ENCODE data around the gene ZDHHC7.
"Not testable (repeated sequence)": the region's sequence is repeated elsewhere in the genome, so short reads cannot be mapped to it uniquely, and the experiment has no call there.

ZDHHC7 gene

DNA sequence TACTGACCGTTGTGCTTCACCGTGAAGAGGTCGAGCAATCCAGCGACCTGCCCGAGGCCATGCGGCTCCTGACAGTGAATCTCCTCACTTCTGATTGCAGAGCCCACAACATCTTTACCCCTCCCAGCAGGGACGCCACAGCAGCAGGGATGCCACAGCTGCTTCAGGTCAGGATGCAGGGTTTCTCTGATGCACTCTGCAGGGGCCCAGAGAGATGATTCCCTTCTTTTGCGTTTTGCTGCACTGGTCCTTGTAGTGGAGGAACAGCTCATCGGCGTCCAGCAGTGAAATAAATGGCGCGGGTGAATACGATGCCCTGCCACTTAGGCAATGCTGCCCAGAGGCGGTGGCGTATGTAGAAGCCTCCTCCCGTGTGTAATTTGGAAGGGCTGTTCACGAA is 21.8 kb upstream of the ZDHHC7 start:
- peaks cover 14% of the 10 kb centered on the region for H3K36me3 Mint-ChIP-seq (ENCODE audit: low read depth)
- H3K4me3 Mint-ChIP-seq: no peak overlapping the region
- H3K4me1 Mint-ChIP-seq (ENCODE audit: low read depth): peaks cover 42% of the 10 kb centered on the region
- H3K27me3 Mint-ChIP-seq: no peaks in the 10 kb centered on the region
- H3K27ac Mint-ChIP-seq: no peak overlapping the region
- H3K9me3 Mint-ChIP-seq: no peaks in the 10 kb centered on the region

DNA sequence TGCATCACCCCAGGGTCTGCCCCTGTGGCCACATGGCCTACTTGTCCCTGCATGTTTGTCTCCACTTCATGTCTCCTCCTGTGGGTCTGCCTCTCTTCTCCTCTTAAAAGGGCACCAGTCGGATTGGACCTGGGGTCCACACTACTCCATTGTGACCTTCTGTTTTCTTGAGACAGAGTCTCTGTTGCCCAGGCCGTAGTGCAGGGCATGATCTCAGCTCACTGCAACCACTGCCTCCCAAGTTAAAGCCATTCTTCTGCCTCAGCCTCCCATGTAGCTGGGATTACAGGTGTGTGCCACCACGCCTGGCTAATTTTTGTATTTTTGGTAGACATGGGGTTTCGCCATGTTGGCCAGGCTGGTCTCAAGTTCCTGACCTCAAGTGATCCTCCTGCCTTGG is 20.9 kb upstream of the ZDHHC7 start:
- not testable (repeated sequence) for H3K9me3 Mint-ChIP-seq, H3K27me3 Mint-ChIP-seq, H3K27ac Mint-ChIP-seq, H3K4me3 Mint-ChIP-seq
- H3K36me3 Mint-ChIP-seq (ENCODE audit: low read depth): peaks cover 12% of the 10 kb centered on the region
- H3K4me1 Mint-ChIP-seq (ENCODE audit: low read depth): peaks cover 44% of the 10 kb centered on the region

DNA sequence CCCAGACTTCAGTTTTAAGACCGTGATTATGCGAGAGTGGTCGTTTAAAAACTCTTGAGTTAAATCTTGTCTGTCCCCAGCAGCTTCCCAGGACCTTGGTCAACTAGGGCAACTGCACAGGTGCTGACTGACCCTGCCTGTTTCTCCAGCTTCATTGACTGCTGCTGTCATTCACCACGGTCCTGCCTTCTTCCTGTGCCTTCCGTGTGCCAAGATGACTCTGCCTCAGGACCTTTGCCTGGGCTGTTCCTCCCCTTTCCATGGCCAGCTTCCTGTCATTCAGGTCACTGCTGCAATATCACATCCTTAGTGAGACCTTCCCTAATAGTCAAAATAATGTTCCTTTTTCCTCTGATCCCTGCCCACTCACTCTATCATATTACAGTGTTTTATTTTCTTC is 20.1 kb upstream of the ZDHHC7 start:
- H3K27ac Mint-ChIP-seq: peak overlapping the region; percentile 9
- peaks cover 9% of the 10 kb centered on the region for H3K36me3 Mint-ChIP-seq (ENCODE audit: low read depth)
- H3K4me3 Mint-ChIP-seq: no peak overlapping the region
- H3K27me3 Mint-ChIP-seq: no peaks in the 10 kb centered on the region
- no peaks in the 10 kb centered on the region for H3K9me3 Mint-ChIP-seq
- H3K4me1 Mint-ChIP-seq (ENCODE audit: low read depth): peaks cover 44% of the 10 kb centered on the region

DNA sequence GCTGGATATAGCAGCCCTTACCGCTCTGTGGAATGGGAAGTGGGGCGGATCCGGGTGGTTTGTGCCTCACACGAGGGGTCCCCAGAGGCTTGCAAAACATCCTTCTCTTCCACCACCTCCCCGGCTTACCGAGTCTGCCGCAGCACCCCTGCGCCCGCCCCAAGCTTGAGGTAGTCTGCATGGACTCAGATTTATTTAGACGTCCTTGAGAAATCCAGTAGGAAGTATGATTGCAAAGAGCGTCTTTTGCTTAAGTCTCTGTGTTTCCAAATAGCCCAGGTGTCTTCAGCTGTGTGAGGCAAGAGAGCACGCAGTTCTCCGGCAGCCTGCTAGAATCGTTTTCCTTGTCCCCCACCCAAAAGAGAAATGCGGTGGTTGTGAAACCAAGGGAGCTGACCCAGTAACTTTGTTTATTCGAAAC is 18.7 kb upstream of the ZDHHC7 start:
- H3K4me3 Mint-ChIP-seq: no peak overlapping the region
- peaks cover 4% of the 10 kb centered on the region for H3K36me3 Mint-ChIP-seq (ENCODE audit: low read depth)
- H3K4me1 Mint-ChIP-seq (ENCODE audit: low read depth): peaks cover 47% of the 10 kb centered on the region
- no peaks in the 10 kb centered on the region for H3K27me3 Mint-ChIP-seq
- no peaks in the 10 kb centered on the region for H3K9me3 Mint-ChIP-seq
- H3K27ac Mint-ChIP-seq: no peak overlapping the region

DNA sequence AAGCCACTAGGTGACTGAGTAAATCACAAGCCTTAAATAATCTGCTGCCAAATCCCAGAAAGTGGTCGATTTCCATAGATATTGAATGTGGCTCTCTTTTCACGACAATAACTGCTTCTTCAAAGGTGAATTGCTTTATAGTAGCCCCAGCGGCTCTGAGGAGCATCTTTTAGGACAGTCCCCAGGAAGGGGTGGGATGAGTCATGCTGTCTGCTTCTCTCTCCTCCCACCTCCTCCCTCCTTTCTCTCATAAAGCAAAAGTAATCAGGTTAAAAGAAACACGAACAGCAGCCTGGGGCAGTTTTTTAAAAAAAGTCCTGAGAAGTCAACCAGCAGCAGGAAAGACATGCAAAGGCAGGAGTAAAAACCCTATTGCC is 18.1 kb upstream of the ZDHHC7 start:
- Mint-ChIP-seq H3K4me1 (ENCODE audit: low read depth) (peaks cover 47% of the 10 kb centered on the region), H3K27ac (peak overlapping the region; percentile 94), H3K4me3 (peak overlapping the region; percentile 82), H3K36me3 (ENCODE audit: low read depth) (peaks cover 4% of the 10 kb centered on the region), H3K27me3 (no peaks in the 10 kb centered on the region), H3K9me3 (no peaks in the 10 kb centered on the region)

DNA sequence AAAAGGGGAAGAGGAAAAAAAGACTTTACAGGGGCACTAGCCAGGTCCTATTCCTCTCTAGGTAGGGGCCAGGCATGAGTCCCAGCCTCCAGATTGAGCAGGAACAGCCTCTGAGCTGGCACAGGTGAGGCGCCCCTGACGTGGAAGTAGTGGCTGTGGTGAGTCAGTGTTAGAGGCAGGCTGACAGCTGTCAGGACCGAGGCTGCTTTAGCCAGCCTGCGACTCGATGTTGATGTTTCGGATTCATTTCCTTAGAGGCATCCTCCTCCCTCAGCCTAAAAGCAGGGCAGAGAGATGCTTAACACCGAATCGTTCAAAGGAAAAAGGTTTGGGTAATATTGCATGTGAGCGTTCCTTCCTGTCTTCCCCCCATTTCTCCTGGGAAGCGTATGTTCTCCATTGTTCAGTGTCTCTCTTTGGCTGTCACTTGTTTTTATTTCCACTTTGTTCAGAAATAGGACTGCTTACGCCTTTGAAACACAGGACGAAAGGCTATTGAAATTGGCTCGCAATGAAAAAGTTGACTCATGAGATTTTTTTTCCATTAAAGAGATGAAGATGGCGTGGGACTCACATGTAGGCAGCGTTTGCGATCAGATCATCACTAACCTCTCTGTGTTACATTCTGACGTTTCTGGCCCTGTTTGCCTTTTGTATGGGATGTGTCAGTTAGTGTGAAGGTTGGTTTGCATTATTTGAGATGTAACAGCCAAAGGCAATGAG is 17.5 kb upstream of the ZDHHC7 start:
- H3K27ac Mint-ChIP-seq: peak overlapping the region; percentile 94
- peaks cover 47% of the 10 kb centered on the region for H3K4me1 Mint-ChIP-seq (ENCODE audit: low read depth)
- H3K4me3 Mint-ChIP-seq: peak overlapping the region; percentile 82
- H3K36me3 Mint-ChIP-seq (ENCODE audit: low read depth): peaks cover 4% of the 10 kb centered on the region
- no peaks in the 10 kb centered on the region for H3K27me3 Mint-ChIP-seq
- no peaks in the 10 kb centered on the region for H3K9me3 Mint-ChIP-seq

DNA sequence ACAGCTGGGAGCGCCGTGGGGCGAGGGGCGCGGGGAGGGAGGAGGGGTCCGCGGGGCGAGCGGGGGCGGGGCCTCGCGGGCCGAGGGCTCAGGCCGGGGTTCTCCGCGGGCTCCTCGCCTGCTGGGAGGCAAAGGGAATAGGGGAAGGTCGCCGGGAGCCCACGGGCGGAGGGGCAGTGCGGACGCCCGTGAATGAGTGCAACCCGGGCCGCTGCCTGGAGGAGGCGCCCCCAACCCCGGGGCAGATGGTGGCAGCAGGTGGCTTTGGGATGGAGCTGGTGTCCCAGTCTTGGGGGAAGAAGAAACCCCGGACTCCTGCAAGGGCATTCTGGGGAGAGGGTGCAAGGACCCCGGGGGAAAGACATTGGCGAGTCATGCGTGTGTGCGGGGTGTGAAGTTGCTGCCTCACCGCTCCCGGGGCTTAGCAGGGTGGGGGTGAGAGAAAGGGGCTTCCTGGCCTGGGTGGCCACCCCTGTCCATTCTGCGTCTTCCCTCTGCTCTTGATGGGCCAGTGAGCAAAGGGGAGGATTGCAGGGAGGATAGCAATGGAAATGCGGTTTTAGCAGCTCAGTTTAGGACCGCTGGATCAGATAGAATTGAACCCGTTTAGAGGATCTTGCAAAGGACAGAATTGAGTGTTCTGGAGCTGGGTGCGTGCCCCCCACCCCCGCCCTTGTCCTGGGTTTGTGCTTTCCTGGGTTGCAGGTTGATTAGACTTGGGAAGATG is 16.8 kb upstream of the ZDHHC7 start:
- Mint-ChIP-seq H3K9me3 (no peaks in the 10 kb centered on the region), H3K36me3 (ENCODE audit: low read depth) (peaks cover 4% of the 10 kb centered on the region), H3K27me3 (no peaks in the 10 kb centered on the region), H3K4me1 (ENCODE audit: low read depth) (peaks cover 47% of the 10 kb centered on the region), H3K27ac (peak overlapping the region; percentile 94), H3K4me3 (peak overlapping the region; percentile 82)

DNA sequence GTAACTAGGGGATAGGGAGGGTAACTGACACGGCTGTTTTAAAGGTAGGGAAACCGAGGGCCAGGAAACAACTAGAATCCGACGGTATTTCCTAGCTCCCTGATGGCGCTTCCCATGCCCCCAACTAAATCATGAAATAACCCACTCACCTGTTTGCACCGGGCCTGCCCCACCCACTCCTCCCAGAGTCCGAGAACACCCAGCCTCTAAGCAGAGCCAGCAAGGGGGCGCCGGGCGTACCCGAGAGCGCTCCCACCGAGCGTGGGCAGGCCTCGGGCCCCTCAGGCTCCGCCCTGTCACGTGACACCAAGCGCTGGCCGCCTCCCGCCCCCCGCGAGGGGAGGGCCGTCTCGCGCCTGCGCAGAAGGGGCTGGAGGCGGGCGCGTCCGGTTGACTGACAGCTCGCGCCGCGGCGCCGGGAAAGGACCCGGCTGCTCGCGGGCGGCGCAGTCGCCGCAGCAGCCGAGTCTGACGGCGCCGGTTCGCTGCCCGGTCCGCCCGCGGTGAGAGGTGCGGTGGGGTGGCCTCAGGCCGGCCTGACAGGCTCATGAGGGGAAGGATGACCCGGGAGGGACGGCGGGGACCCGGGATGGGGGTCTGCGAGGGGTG is 16.1 kb upstream of the ZDHHC7 start, which contains the start of gene KIAA0513:
TSS of gene KIAA0513 (plus strand) at position 447 of the 609 bp plus-strand sequence. CDS start 39,277 bp downstream, outside the sequence.
- Mint-ChIP-seq H3K27ac (peak within 1 kb of the TSS; percentile 94), H3K27me3 (no peaks in the 10 kb centered on the region), H3K9me3 (no peaks in the 10 kb centered on the region), H3K36me3 (ENCODE audit: low read depth) (peaks cover 4% of the 10 kb centered on the region), H3K4me1 (ENCODE audit: low read depth) (peaks cover 47% of the 10 kb centered on the region), H3K4me3 (peak within 1 kb of the TSS; percentile 88)

DNA sequence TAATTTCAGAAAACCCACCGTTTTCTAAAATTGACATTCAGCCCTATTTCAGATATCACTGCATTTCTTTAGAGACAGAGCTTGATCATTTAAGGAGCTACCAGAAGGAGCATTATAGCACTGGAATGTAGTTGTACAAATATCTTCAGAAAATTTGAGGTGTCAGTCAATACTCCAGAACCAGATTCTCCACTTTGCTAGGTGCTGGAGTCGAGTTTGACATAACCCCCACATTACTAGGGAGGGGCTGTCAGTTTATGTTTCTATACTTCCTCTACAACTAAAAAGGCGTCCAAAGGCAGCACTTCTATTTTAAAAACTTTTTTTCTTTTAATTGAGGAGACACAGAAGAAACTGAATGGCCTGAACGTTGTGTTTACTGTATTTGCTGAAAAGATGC is 15.4 kb upstream of the ZDHHC7 start:
- Mint-ChIP-seq H3K27ac (peak overlapping the region; percentile 55), H3K4me3 (peak overlapping the region; percentile 88), H3K27me3 (no peaks in the 10 kb centered on the region), H3K9me3 (no peaks in the 10 kb centered on the region), H3K36me3 (ENCODE audit: low read depth) (peaks cover 3% of the 10 kb centered on the region), H3K4me1 (ENCODE audit: low read depth) (peaks cover 46% of the 10 kb centered on the region)

DNA sequence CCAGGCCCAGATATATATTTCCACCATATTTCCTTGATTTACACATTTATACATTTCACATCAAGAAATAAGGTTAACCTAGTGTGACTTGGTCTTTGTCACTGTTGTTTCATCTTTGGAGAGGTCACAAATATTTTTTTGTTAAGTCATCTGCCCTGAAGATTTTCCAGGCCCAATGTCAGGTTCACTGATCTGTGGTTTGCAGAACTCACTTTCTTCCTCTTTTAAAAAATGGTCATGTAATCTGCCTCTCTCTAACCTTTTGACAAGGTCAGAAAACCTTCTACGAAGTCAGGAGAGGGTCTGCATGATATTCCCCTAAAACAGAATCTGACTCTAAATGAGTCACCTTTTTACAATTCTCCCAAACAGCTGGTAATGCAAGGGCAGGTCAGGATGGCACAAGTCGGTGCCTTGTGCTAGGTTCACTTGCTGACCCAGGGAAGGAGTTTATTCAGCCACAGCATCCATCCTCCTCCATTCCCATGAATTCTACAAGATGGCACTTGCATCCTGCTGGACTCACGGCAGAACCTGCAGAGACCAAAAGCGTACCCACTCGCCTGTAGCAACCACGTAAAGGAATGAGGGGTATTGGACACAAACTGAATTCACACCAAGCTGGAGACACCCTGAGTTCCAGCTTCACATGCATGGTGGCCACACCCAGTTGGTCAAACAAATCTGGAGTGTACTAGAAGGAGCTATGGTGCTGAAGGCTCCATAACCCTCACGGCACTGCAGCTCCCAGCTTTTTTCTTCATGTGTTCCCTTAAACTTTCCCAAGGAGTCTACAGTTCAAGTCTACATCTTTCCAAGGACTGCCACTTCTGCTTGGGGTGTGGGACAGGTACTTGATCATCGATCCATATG is 14.7 kb upstream of the ZDHHC7 start:
- Mint-ChIP-seq H3K27me3 (no peaks in the 10 kb centered on the region), H3K36me3 (ENCODE audit: low read depth) (no peaks in the 10 kb centered on the region), H3K4me3 (peak overlapping the region; percentile 88), H3K4me1 (ENCODE audit: low read depth) (peaks cover 43% of the 10 kb centered on the region), H3K27ac (no peak overlapping the region), H3K9me3 (no peaks in the 10 kb centered on the region)

DNA sequence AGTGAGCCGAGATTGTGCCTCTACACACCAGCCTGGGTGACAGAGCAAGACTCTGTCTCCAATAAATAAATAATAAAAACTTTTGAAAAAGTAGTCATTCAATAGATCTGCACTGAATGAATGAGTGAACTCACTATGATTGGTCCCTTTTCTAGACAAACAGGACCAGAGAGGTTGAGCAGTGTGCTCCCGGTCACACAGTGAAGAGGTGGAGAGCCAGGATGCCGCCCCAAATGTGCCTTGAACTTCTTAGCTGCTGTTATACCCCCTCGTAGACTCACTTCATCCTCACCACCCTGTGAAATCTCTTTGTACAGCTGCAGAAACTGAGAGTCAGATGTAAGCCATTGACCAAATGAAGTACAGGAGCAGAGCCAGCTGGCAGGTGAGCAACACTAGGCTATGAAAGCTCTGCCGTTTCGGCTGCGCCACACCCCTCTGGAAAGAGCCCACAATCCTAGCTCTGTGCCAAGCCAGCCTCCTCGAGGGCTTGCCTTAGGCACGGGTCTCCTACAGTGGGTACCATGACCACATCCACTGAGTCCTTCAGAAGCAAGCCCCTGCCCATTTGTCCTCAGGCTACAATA is 8.4 kb upstream of the ZDHHC7 start:
- Mint-ChIP-seq H3K36me3 (ENCODE audit: low read depth) (no peaks in the 10 kb centered on the region), H3K27ac (no peak overlapping the region), H3K27me3 (no peaks in the 10 kb centered on the region), H3K4me1 (ENCODE audit: low read depth) (peaks cover 25% of the 10 kb centered on the region), H3K4me3 (no peak overlapping the region), H3K9me3 (no peaks in the 10 kb centered on the region)

DNA sequence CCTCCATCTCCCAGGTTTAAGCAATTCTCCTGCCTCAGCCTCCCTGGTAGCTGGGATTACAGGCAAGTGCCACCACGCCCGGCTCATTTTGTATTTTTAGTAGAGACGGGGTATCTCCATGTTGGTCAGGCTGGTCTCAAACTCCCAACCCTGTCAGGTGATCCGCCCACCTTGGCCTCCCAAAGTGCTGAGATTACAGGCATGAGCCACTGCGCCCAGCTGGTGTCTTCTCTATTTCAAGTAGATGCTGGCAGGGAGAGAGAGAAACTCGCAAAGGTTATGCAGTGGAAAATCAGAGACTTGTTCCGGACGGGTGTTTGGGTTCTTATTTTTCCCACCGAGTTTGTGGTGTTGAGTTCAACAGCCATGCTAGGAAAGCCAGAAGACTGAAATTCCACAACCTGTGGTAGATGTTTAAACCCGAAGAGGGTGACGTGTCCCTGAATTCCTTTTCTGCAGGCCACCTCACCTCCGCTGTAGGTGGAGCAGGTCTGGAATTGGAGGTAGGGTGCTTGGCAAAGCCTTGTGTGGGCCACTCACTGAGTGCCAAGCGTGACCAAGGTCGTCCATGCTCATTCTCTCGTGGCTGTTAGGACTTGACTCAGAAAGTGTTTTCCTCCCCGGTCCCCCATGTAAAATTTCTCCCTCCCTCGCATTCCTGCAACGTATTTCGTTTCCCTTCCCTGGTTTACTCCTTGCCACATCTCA is 7.3 kb upstream of the ZDHHC7 start:
- H3K36me3 Mint-ChIP-seq (ENCODE audit: low read depth): no peaks in the 10 kb centered on the region
- H3K4me1 Mint-ChIP-seq (ENCODE audit: low read depth): peaks cover 25% of the 10 kb centered on the region
- no peaks in the 10 kb centered on the region for H3K9me3 Mint-ChIP-seq
- no peak overlapping the region for H3K4me3 Mint-ChIP-seq
- H3K27me3 Mint-ChIP-seq: no peaks in the 10 kb centered on the region
- H3K27ac Mint-ChIP-seq: no peak overlapping the region

DNA sequence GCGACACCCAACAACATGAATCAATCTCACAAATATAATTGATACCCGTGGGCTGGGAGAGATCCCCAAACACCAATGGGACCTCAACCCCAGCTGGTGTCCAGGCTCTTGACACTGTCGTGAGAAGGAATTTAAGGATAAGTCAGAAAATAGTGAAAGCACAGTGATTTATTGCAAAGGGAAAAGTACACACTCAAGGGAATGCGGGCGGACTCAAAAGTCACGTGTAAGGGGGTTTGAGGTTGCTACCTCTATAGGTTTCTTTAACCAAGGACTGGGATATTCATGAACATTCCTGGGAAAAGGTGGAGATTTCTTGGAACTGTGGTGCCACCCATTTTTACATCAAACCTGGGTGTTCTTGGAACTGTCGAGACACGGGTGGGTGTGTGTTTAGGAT is 6.3 kb upstream of the ZDHHC7 start:
- peaks cover 25% of the 10 kb centered on the region for H3K4me1 Mint-ChIP-seq (ENCODE audit: low read depth)
- no peaks in the 10 kb centered on the region for H3K27me3 Mint-ChIP-seq
- H3K36me3 Mint-ChIP-seq (ENCODE audit: low read depth): no peaks in the 10 kb centered on the region
- H3K4me3 Mint-ChIP-seq: no peak overlapping the region
- H3K27ac Mint-ChIP-seq: no peak overlapping the region
- no peaks in the 10 kb centered on the region for H3K9me3 Mint-ChIP-seq

DNA sequence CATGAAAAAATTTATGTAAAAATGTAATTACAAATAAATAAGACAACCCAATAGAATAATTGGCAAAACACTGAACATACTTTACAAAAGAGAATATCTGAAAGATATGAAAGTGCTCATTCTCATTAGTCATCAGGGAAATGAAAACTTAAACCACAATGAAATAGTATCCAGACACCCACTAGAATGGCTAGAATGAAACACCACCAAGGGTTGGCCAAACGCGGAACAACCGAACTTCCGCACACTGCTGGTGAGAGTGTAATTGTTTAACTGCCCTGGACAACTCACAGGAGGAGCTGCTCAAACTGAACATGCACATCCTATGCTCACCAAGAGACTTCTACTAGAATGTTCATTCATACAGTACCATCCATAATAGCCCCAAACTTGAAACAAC is 5.8 kb upstream of the ZDHHC7 start:
- Mint-ChIP-seq H3K36me3 (ENCODE audit: low read depth) (no peaks in the 10 kb centered on the region), H3K27ac (peak overlapping the region; percentile 5), H3K9me3 (no peaks in the 10 kb centered on the region), H3K4me3 (no peak overlapping the region), H3K27me3 (no peaks in the 10 kb centered on the region), H3K4me1 (ENCODE audit: low read depth) (peaks cover 28% of the 10 kb centered on the region)

Data from stimulated activated naive CD8-positive, alpha-beta T cell treated with anti-CD3 and anti-CD28 coated beads, Interleukin-15, Interleukin-2, amounts not matched to agents 100 ng/mL and 50 ng/mL, for 24 hours (primary cell).